H1 (cell line): Measurements from ENCODE around the gene OXER1. TPM values are rescaled to one million over a fixed set of nuclear protein-coding genes. Genes with fewer than 3 reads are reported as not detected.

ENCODE experiments used
- ASH2L ChIP-seq: fragments of 200-600, 300-600 bp; sonication (generic); IDR thresholded peaks from one replicate; pipeline ENCODE4 v1.7.1; 2017; ENCODE audit warnings: low read length
- RAD21 ChIP-seq, 2 experiments: IDR thresholded peaks in 1 of 2; conservative IDR thresholded peaks in 1 of 2; 2 replicates each; pipeline ENCODE4 v1.6.1; 2011; ENCODE audit warnings: low read depth in 2 of 2, low read length in 2 of 2, improper control_type of control experiment in 1 of 2, inconsistent platforms in 1 of 2, mild to moderate bottlenecking in 1 of 2, moderate library complexity in 1 of 2
- polyA plus RNA-seq, 7 experiments: library from polyadenylated mRNA; depleted of rRNA in 3 of 7; stranded (reverse) in 5 of 7; unstranded in 2 of 7; fragments of >200 nt in 5 of 7; fragments of 200-250 nt in 2 of 7; gene quantifications; 1 replicate in 5 of 7; 2 replicates in 1 of 7; 4 replicates in 1 of 7; pipeline versions ENCODE4 v1.2.1 to v1.2.3, GENCODE V29; 2011 to 2013; ENCODE audit warnings: missing spikeins in 2 of 7, mixed read lengths in 2 of 7
- total RNA-seq: library from RNA; stranded (reverse); fragmentation: NEBNext Ultra II Directional; extraction: Animal tissue kit (Norgen Biotek cat#: 25700); gene quantifications from 2 replicates; pipeline ENCODE4 v1.2.1, GENCODE V29; 2021

The OXER1 gene
- total and polyA plus RNA-seq, 2 of the 8 experiments (the other 6 are each of a cell fraction or from before 2014, with no cell fraction given): 1.2 to 2.9 TPM

- no peak for TF ChIP-seq RAD21 (IDR thresholded peaks at IDR 0.05 in 1 of 2, conservative IDR thresholded peaks at IDR 0.05 in 1 of 2; ENCODE audit: low read depth in 2 of 2, low read length in 2 of 2)
- no peak for TF ChIP-seq ASH2L
Observed at GRCh38 chr2:42756150-42756775, 7.7 kb downstream of the OXER1 start (continued).
